Neural progenitor cell (in vitro differentiated cells): ENCODE measurements around the gene ST6GALNAC1. TPM values are rescaled to one million over a fixed set of nuclear protein-coding genes. Genes with fewer than 3 reads are reported as not detected.

Experiments
- DNase-seq: peaks from one replicate; pipeline ENCODE4 v3.0.0-alpha.2; 2016; ENCODE audit warnings: low spot score
- H2AFZ ChIP-seq: fragments of 200-600 bp; sonication (generic); replicated peaks from 2 replicates; pipeline ENCODE4 v1.6.1; 2016; ENCODE audit warnings: antibody characterized with exemption
- H3F3A ChIP-seq: fragments of 200-600 bp; sonication (generic); 2 replicates; pipeline ENCODE4 v1.6.1; 2016; ENCODE audit warnings: antibody characterized with exemption, low read depth
- H3K27ac ChIP-seq: fragments of 200-600 bp; sonication (generic); 2 replicates; pipeline ENCODE4 v1.5.1; 2016; ENCODE audit warnings: mild to moderate bottlenecking
- H3K27me3 ChIP-seq: fragments of 200-600 bp; sonication (generic); 2 replicates; pipeline ENCODE4 v1.6.1; 2016; ENCODE audit warnings: mild to moderate bottlenecking, moderate library complexity
- H3K36me3 ChIP-seq: fragments of 200-600 bp; sonication (generic); 2 replicates; pipeline ENCODE4 v1.5.1; 2016
- H3K4me1 ChIP-seq: fragments of 200-600 bp; sonication (generic); 2 replicates; pipeline ENCODE4 v1.6.1; 2016; ENCODE audit warnings: mixed run types
- H3K4me2 ChIP-seq: fragments of 200-600 bp; sonication (generic); 2 replicates; pipeline ENCODE4 v1.6.1; 2016
- H3K4me3 ChIP-seq: fragments of 200-600 bp; sonication (generic); 2 replicates; pipeline ENCODE4 v1.5.1; 2016
- H3K79me2 ChIP-seq: fragments of 200-600 bp; sonication (generic); 2 replicates; pipeline ENCODE4 v1.6.1; 2016; ENCODE audit warnings: low read depth
- H3K9ac ChIP-seq: fragments of 200-600 bp; sonication (generic); 2 replicates; pipeline ENCODE4 v1.6.1; 2016
- H3K9me3 ChIP-seq: fragments of 200-600 bp; sonication (generic); 2 replicates; pipeline ENCODE4 v1.5.1; 2016; ENCODE audit warnings: low read depth
- H4K20me1 ChIP-seq: fragments of 200-600 bp; sonication (generic); 2 replicates; pipeline ENCODE4 v1.6.1; 2016; ENCODE audit warnings: low read depth
- H3K27ac Mint-ChIP-seq: 3 replicates; pipeline ENCODE4 v1.8.0; 2021; ENCODE audit warnings: mixed read lengths
- H3K27me3 Mint-ChIP-seq: 2 replicates; pipeline ENCODE4 v1.8.0; 2022; ENCODE audit warnings: low read depth, mild to moderate bottlenecking, inconsistent platforms, moderate library complexity, mixed read lengths; ENCODE audit not compliant: insufficient read depth
- H3K36me3 Mint-ChIP-seq: 3 replicates; pipeline ENCODE4 v1.8.0; 2021; ENCODE audit warnings: mixed read lengths
- H3K4me1 Mint-ChIP-seq: 3 replicates; pipeline ENCODE4 v1.8.0; 2021; ENCODE audit warnings: mixed read lengths
- H3K4me3 Mint-ChIP-seq: 3 replicates; pipeline ENCODE4 v1.8.0; 2021; ENCODE audit warnings: mild to moderate bottlenecking, moderate library complexity, mixed read lengths
- H3K9me3 Mint-ChIP-seq: 3 replicates; pipeline ENCODE4 v1.8.0; 2020; ENCODE audit warnings: mixed read lengths
- CTCF ChIP-seq: fragments of 200-600 bp; sonication (generic); IDR thresholded peaks from 2 replicates; pipeline ENCODE4 v1.5.1; 2017; ENCODE audit warnings: antibody characterized with exemption, mild to moderate bottlenecking
- EZH2 ChIP-seq: fragments of 200-600 bp; sonication (generic); IDR thresholded peaks from 2 replicates; pipeline ENCODE4 v1.6.1; 2017; ENCODE audit warnings: antibody characterized with exemption, mild to moderate bottlenecking, moderate library complexity
- EZH2phosphoT487 ChIP-seq: fragments of 200-600 bp; sonication (generic); IDR thresholded peaks from 2 replicates; pipeline ENCODE4 v1.6.1; 2017; ENCODE audit warnings: antibody characterized with exemption
- total RNA-seq: library from RNA; depleted of rRNA; stranded (reverse); fragments of >200 nt; gene quantifications from 2 replicates; pipeline ENCODE4 v1.2.3, GENCODE V29; 2015; ENCODE audit warnings: low replicate concordance

Gene ST6GALNAC1
- total RNA-seq, 1 donor from 2014 or later = not detected

- Histone ChIP-seq H3K4me3 (no peak overlapping the region), H3K4me1 (peaks cover 12% of the 10 kb centered on the region), H3K36me3 (no peaks in the 10 kb centered on the region), H4K20me1 (peaks cover 6% of the 10 kb centered on the region), H3K79me2 (no peaks in the 10 kb centered on the region), H3K27me3 (peaks cover 57% of the 10 kb centered on the region), H3K9ac (no peak overlapping the region), H3K27ac (no peak overlapping the region), H3F3A (no peaks in the 10 kb centered on the region), H2AFZ (no peak overlapping the region), H3K4me2 (no peak overlapping the region), H3K9me3 (no peaks in the 10 kb centered on the region)
- Mint-ChIP-seq H3K27ac (no peak overlapping the region), H3K4me3 (no peak overlapping the region), H3K9me3 (no peaks in the 10 kb centered on the region), H3K27me3 (peaks cover 20% of the 10 kb centered on the region), H3K4me1 (peaks cover 6% of the 10 kb centered on the region), H3K36me3 (no peaks in the 10 kb centered on the region)
- no peak for DNase-seq
- TF ChIP-seq CTCF = no peak
- TF ChIP-seq EZH2 = no peak
- no peak for TF ChIP-seq EZH2phosphoT487
These were observed 65.2 kb downstream of the ST6GALNAC1 start for GRCh38 chr17:76578376-76578775.

- Mint-ChIP-seq H3K4me3 (no peak overlapping the region), H3K4me1 (peaks cover 6% of the 10 kb centered on the region)
- H3K36me3 ChIP-seq = no peaks in the 10 kb centered on the region
These were observed 65.7 kb downstream of the ST6GALNAC1 start for GRCh38 chr17:76577876-76578275.

GRCh38 chr17:76576189-76576588 is 67.4 kb downstream of the ST6GALNAC1 start:
- peaks cover 9% of the 10 kb centered on the region for H3K27me3 Mint-ChIP-seq
- H3K79me2 ChIP-seq = no peaks in the 10 kb centered on the region
- H3F3A ChIP-seq = no peaks in the 10 kb centered on the region
- peaks cover 8% of the 10 kb centered on the region for H3K4me1 ChIP-seq
- H3K9me3 ChIP-seq = no peaks in the 10 kb centered on the region
- peaks cover 6% of the 10 kb centered on the region for H3K4me1 Mint-ChIP-seq
- no peak for TF ChIP-seq CTCF
- no peak for TF ChIP-seq EZH2
- TF ChIP-seq EZH2phosphoT487 = no peak
- H3K36me3 ChIP-seq = no peaks in the 10 kb centered on the region
- peaks cover 2% of the 10 kb centered on the region for H4K20me1 ChIP-seq
- H3K27ac Mint-ChIP-seq = no peak overlapping the region
- H2AFZ ChIP-seq = no peak overlapping the region
- H3K27me3 ChIP-seq = peaks cover 42% of the 10 kb centered on the region
- no peak overlapping the region for H3K4me3 Mint-ChIP-seq
- no peak for DNase-seq
- H3K27ac ChIP-seq = no peak overlapping the region
- no peak overlapping the region for H3K4me2 ChIP-seq
- no peaks in the 10 kb centered on the region for H3K9me3 Mint-ChIP-seq
- no peaks in the 10 kb centered on the region for H3K36me3 Mint-ChIP-seq
- no peak overlapping the region for H3K9ac ChIP-seq
- H3K4me3 ChIP-seq = no peak overlapping the region

More at GRCh38 chr17:76577876-76578275, 65.7 kb downstream of the ST6GALNAC1 start:
- Histone ChIP-seq H3K4me2 (no peak overlapping the region), H3K27me3 (peaks cover 52% of the 10 kb centered on the region), H4K20me1 (peaks cover 6% of the 10 kb centered on the region), H3K27ac (no peak overlapping the region), H2AFZ (no peak overlapping the region), H3K9me3 (no peaks in the 10 kb centered on the region), H3K4me3 (no peak overlapping the region), H3K9ac (no peak overlapping the region), H3K4me1 (peaks cover 12% of the 10 kb centered on the region), H3F3A (no peaks in the 10 kb centered on the region), H3K79me2 (no peaks in the 10 kb centered on the region)
- Mint-ChIP-seq H3K36me3 (no peaks in the 10 kb centered on the region), H3K9me3 (no peaks in the 10 kb centered on the region), H3K27me3 (peaks cover 15% of the 10 kb centered on the region), H3K27ac (no peak overlapping the region)
- no peak for DNase-seq
- TF ChIP-seq EZH2phosphoT487 (no peak), EZH2 (no peak), CTCF (no peak)
